NCI-H345 (cell line): ENCODE data around the gene RAPH1.

Experiments
- DNase-seq: peaks from one replicate; lab custom pipeline; 2025; lab: John Stamatoyannopoulos, UW

Gene RAPH1

DNA sequence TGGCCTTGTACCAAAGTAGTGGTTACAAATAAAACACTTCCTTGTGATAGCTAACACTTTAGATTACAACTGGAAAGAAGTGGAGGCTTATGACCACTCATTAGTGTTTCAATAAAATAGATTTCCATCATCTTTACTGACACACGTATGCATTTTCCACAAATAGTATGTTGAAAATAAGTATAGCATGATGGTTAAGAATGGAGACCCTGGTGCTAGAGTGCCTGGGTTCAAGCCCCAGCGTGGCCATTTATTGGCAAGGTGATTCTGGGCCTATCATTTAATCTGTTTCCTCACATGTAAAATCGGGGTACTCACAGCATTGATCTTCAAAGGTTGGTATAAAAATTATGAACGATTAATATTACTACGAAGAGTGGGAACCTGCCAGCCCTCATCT, 54.5 kb downstream of the RAPH1 start:
- DNase-seq = no peak

GRCh38 chr2:203476881-203477280, 58.2 kb downstream of the RAPH1 start:
- no peak for DNase-seq

- no peak for DNase-seq
These were observed 63.8 kb downstream of the RAPH1 start for GRCh38 chr2:203471323-203471722.

DNA sequence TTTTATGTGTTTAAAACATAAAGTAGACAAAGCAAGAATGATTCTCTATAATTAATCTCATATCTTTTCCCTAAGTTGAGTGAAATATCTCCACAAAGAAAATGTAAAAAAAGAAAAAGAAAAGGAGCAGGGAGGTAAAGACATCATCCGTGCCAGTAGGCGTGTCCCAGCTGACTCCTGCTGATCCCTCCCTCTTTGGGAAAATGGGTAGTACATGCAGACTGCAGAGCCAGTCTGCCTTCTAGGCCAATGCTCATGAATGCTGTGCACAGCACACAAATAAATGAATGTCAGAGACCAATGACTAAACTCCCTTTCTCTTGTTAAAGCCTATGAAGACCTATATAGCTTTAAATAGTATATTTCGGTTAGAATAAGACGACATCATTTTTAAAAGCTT, 64.7 kb downstream of the RAPH1 start:
- DNase-seq = no peak

DNA sequence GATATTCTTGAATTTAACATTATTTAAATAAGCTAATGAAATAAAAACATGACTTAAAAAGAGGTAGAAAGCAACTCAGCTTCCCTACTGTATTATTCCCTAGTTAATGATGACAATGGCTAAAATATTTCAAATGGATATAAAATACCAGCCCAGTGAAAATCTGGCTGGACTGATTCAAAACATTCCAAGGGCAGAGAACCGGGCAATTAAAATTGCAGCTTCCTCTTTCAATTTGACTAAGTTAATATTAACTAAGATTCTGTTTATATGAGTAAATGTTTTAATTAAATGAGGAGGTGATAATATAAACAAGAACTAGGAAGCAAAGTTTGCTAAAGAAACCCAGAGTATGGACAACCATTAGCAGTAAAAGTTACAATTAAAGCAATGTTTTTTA, 65.6 kb downstream of the RAPH1 start:
- DNase-seq = no peak

DNA sequence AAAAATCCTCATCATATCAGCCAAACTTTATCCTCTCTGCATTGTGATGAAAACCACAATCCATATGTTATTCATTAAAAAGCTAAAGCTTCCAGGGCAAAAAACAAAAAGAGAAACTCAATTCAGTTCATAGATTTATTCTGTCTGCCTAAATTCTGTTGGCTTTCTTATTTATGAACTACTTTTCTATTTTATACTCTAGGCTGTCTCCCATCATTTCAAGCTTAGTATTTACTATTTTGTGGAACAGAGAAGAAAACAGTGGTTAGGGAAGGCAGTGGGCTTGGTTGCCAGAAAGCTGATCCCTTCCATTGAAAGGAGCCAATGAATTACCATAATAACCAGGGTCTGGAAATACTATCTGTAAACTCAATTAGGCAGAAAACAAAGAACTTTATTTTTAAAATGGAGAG, 71.8 kb downstream of the RAPH1 start:
- DNase-seq = no peak

- no peak for DNase-seq
These were observed 72.8 kb downstream of the RAPH1 start for GRCh38 chr2:203462308-203462707.

- DNase-seq = no peak
These were observed 73.4 kb downstream of the RAPH1 start for GRCh38 chr2:203461746-203462145.

- DNase-seq = no peak
These were observed 79.9 kb downstream of the RAPH1 start for GRCh38 chr2:203455209-203455608.

DNA sequence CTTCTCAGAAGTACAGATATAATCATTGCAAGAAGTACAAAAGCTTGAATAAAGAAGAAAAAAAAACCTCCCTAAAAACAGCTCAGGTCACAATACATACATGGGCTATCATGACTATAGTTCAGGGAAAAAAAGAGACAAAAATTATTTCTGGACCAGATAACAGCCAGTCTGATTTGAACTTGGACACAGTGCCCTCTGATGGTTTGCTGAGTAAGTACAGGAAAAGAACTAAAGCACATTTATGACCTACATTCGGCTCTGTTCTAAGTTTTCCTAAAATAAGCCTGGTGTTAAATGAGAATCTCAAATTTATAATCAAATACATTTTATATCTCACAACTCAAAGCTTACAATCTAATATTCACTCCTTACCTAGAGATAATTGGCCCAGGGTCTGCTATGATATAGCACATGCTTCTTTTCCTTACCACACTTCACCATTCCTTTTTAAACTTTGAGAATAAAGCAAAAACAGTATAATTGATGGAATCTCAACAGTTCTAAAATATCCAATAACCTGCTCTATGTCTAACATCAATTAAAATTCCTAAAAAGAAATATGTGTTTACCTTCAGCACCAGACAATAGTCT, 81.1 kb downstream of the RAPH1 start:
- peak; percentile 37 for DNase-seq

DNA sequence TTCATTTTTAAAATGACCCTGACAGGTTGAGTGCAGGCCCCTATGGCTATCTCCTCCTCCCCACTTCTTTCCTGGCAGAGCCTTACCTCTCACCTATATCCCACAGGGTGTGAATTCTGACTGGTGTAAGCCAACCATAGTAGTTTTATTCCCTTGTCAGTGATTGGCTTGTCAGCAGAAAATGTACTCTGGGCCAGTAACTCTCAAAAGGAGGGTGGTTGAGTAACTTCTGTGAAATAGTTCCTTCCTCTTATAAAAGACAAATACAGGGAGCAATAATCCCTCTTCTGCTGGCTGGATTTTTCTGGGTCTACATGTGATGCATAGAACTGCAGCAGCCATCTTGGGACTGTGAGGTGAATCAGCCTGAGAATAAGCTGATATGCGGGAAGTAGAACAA, 83.4 kb downstream of the RAPH1 start:
- DNase-seq = no peak

DNA sequence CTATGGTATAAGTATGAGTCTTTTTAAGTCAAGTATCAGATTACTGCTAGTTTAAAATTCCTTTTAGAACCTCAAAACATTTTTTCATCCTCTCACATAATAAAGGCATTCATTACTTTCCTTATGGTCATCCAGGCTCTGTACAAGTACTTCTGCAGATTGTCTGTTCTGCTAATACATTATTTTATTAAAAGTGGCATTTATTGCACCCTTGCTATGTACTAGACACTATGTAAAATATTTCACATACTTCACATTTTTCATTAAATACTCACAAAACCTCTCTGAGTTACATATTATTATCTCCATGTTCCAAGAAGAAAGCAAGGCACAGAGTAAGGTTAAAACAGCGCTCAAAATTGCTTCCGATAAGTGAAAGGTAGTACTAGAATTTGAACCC, 84.1 kb downstream of the RAPH1 start:
- no peak for DNase-seq

DNA sequence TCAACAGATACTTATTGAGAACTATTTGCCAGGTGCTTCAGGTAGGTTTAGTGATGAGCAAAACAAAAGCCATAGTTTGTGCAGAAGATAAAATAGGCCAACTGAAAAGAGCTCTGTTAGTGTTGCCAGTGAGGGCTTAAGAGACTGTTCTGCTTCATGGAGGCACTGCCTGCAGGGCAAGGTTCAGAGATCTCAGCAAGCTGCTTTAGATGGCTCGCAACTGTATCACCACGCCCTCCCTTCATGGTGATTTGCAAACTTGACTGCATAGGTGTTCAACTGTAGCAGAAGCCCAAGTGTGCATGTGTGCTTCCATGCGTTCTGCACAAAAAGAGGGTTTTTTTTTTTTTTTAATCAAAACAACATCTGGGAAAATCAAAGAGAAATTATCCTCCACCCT, 84.5 kb downstream of the RAPH1 start:
- no peak for DNase-seq

DNA sequence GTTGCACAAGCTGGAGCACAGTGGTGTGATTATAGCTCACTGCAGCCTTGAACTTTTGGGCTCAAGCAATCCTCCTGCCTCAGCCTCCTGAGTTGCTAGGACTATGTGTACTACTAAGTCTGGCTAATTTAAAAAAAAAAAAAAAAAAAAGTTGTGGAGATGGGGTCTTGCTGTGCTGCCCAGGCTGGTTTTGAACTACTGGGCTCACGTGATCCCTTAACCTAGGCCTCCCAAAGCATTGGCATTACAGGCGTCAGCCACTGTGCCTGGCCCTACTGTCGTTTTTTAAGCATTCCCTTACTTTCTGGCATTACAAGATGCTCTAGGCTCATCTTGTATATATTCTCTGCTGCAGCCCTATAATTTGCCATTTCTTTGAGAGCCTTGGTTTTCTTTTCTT, 88.3 kb downstream of the RAPH1 start:
- DNase-seq = no peak

DNA sequence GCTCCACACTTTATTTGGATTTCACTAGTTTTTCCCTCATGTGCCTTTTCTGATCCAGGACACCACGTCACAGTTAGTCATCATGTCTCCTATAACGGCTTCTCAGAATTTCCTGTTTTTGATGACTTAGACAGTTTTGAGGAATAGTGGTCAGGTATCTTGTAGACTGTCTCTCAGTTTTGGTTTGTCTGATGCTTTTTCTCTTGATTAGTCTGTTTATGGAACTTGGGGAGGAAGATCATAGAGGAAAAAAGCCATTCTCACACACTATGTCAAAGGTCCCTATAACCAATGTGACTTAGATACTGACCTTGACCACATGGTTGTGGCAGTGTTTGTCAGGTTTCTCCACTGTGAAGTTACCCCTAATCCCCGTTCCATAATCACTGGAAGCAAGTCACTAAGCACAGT, 89.0 kb downstream of the RAPH1 start:
- no peak for DNase-seq

DNA sequence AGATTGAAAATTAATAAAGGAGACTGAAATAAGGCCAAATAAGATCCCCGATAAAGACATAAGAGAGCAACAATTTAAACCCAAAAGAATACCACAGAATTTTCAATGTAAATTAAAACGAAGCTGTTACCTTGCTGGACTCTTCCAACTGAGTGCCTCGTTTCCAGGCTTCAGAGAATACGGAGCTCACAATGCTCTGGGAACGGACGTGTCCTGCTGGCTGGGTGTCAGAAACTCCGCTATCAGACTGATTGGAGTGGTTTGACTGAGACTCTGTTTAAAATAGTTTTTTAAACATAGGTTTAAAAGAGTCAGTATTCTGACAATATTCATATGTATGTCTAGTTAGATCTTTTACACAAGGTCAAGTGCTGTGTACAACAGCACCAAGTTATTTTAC, 90.4 kb downstream of the RAPH1 start:
- DNase-seq = no peak

GRCh38 chr2:203442463-203442862, 92.6 kb downstream of the RAPH1 start:
- DNase-seq = no peak

- no peak for DNase-seq
These were observed 93.6 kb downstream of the RAPH1 start for GRCh38 chr2:203441463-203441862.

- no peak for DNase-seq
These were observed 94.4 kb downstream of the RAPH1 start for GRCh38 chr2:203440671-203441070.

- no peak for DNase-seq
These were observed 96.6 kb downstream of the RAPH1 start for GRCh38 chr2:203438528-203438927.

DNA sequence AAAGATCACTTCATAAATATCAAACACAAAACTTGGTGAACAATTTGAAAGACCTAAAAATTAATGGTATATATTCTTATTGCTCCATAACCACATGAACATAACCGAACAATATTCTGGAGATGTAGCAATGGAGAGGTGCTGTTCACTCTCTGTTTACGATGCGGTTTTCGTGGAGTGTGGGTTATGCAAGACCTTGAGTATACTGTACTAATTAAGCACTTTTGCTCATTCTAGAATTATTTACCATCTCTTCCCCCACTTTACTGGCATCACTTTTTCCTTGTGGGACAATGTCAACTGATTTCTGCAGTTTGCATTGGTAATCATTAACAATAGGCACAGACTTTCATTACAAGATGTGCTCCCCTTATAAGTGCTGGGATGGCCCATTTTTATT, 97.6 kb downstream of the RAPH1 start:
- no peak for DNase-seq

DNA sequence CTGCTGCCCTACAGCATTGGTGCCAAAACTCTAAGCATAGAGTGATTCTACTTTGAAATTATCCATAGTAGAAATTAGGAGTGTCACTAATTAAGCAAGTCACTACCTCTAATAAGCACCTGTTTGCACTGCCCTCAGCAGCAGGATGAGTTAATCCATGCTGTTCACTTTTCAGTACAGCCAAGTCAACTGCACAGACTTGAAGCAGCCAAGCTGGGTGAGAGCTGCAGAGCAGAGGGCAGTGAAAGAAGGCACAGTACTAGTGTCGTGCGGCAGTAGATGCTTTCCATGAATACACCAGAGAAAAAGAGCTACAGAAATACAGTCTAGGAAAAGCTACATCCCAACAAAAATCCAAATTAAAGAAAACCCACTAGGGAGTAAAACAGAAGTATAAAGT, 98.6 kb downstream of the RAPH1 start:
- no peak for DNase-seq

DNA sequence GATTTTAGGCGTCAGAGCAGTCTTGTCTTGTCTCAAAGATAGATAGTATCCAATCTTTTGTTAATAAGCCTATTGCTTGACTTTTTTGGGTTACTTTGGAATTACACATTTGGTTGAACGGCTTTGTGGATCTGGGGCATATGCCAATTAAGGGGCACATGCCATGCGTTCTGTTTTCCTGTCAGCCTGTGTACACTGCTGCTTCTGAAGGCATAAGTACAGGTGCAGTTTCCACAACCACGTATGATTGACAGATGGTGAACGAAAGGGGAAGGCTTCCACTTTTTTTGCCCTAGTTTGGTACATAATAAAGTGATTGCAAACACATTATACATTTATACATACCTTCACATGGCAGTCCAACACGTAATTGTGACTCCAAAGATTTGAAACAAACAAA, 102.3 kb downstream of the RAPH1 start:
- no peak for DNase-seq

DNA sequence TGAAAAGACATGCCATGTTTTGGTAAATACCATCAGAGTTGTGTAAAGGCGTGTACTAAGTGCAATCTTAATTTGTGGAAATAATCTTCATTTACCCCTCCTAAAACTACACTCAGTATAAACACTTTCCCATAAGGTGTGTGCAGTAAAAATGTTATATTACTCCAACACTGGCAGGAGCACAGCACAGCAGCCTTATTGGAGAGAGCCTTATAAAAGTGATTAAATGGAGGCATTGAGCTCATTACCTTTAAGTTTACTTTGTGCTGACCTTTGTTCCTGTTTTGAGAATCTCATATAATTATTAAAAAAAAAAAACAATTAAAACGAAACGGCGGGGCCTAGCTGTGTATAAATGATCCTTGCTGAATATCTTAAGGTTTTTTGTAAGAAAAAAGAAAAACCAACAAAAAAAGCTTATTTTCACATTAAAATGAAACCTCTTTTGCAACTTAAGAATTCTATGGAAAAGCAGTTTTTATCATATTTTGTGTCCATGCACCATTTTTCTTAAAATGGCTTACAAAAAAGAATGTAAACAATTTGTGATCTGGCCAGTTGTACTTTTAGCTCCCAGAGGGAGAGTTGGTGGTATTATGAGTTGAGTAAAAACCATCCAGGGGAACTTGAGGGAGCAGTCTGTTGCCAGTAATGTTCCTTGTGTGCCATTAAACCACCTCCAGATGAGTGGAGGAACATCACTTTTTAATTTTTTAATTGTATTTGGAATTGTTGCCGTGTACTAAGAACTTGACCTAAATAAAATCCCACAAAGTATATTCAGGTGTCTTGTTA, 103.5 kb downstream of the RAPH1 start:
- DNase-seq = no peak
